ENCODE results near the gene SLC4A1AP. TPM values are rescaled to one million over a fixed set of nuclear protein-coding genes. Genes with fewer than 3 reads are reported as not detected.

The SLC4A1AP gene
- total RNA-seq, 1 experiment from 2014 or later = 20.8 TPM

GRCh38 chr2:27647737-27648136 is 16.0 kb upstream of the SLC4A1AP start:
- H3K27ac Mint-ChIP-seq = no peak overlapping the region
- Histone ChIP-seq H3T11ph (ENCODE audit: low read length) (no peak overlapping the region), H3K9ac (ENCODE audit: extremely low read depth, insufficient read length, low read length) (no peak overlapping the region), H3K14ac (ENCODE audit: insufficient read depth, low read length) (no peak overlapping the region), H4K8ac (replicated peaks; ENCODE audit: insufficient read length, low read depth, low read length) (no peak overlapping the region), H2BK120ac (ENCODE audit: low read depth, low read length, poor library complexity, severe bottlenecking) (no peak overlapping the region), H3K23ac (ENCODE audit: insufficient read length, low read depth, low read length) (no peak overlapping the region), H2AK5ac (ENCODE audit: insufficient read length, low read length) (no peak overlapping the region), H3K79me2 (ENCODE audit: insufficient read depth, low read length) (no peaks in the 10 kb centered on the region), H3K4ac (ENCODE audit: low read depth, low read length) (no peak overlapping the region), H3K79me1 (ENCODE audit: insufficient read depth, low read depth, low read length, poor library complexity, severe bottlenecking) (no peaks in the 10 kb centered on the region), H2BK5ac (ENCODE audit: insufficient read length, low read length) (no peak overlapping the region), H3K27me3 (ENCODE audit: insufficient read depth, low read length) (no peaks in the 10 kb centered on the region), H3K56ac (ENCODE audit: insufficient read length, low read depth, low read length) (no peak overlapping the region), H3K9me3 (ENCODE audit: control insufficient read depth, low read depth, low read length) (no peaks in the 10 kb centered on the region), H4K20me1 (ENCODE audit: control insufficient read depth, insufficient read depth, insufficient read length) (no peaks in the 10 kb centered on the region), H2BK15ac (ENCODE audit: low read depth, low read length) (no peak overlapping the region), H2AFZ (ENCODE audit: low read length) (no peak overlapping the region), H3K4me2 (ENCODE audit: insufficient read depth, insufficient read length, low read length) (no peak overlapping the region), H4K91ac (ENCODE audit: insufficient read length, low read depth, low read length) (no peak overlapping the region), H4K5ac (ENCODE audit: insufficient read length, low read depth, low read length) (no peak overlapping the region), H3K18ac (ENCODE audit: insufficient read length, low read depth, low read length) (no peak overlapping the region), H2BK20ac (ENCODE audit: low read depth, low read length, poor library complexity, severe bottlenecking) (no peak overlapping the region), H3K27ac (ENCODE audit: insufficient read length, low read depth, low read length) (no peak overlapping the region), H2BK12ac (ENCODE audit: insufficient read length, low read depth, low read length) (no peak overlapping the region), H3K23me2 (ENCODE audit: insufficient read length, low read depth, low read length, poor library complexity, severe bottlenecking) (no peaks in the 10 kb centered on the region), H3K4me1 (ENCODE audit: insufficient read depth, low read length) (no peaks in the 10 kb centered on the region)
- no CpG with 5 or more reads among the region's 4 CpGs for WGBS (ENCODE audit: extremely low coverage, insufficient read length, low lambda C conversion rate)
- TF ChIP-seq CTCF (conservative IDR thresholded peaks at IDR 0.05) = no peak
- no peaks in the 10 kb centered on the region for H3K9me3 Mint-ChIP-seq
- H3K27me3 Mint-ChIP-seq (ENCODE audit: low read depth) = no peaks in the 10 kb centered on the region
- DNase-seq = no peak
- no peaks in the 10 kb centered on the region for H3K4me1 Mint-ChIP-seq
- no peak overlapping the region for H3K4me3 Mint-ChIP-seq
- H3K36me3 Mint-ChIP-seq (ENCODE audit: insufficient read depth in 1 of 3, low read depth in 3 of 3) = peaks cover 16 to 66% (median 45%) of the 10 kb centered on the region in 3 experiments; a peak in 6 of 7 replicates

All from H9 (cell line).